H1 (cell line): ENCODE data around the gene BCKDHA.

Source experiments
- CBX5 ChIP-seq: fragments of 300-800, 300-1000 bp; sonication (generic); IDR thresholded peaks from 2 replicates; pipeline ENCODE4 v1.7.1; 2016; ENCODE audit warnings: antibody characterized with exemption, low read length, low read depth
- CREB1 ChIP-seq: IDR thresholded peaks from 2 replicates; pipeline ENCODE4 v1.6.1; 2012; ENCODE audit warnings: inconsistent platforms
- CTCF ChIP-seq, 3 experiments: IDR thresholded peaks; 1 replicate in 2 of 3; 2 replicates in 1 of 3; pipeline versions ENCODE4 v1.5.1 to v1.6.1; 2011; ENCODE audit warnings: low read length in 3 of 3, mild to moderate bottlenecking in 3 of 3, inconsistent platforms in 2 of 3, low read depth in 1 of 3, moderate library complexity in 1 of 3; ENCODE audit not compliant: insufficient read depth in 1 of 3; ENCODE audit errors: control extremely low read depth in 1 of 3
- EP300 ChIP-seq, 2 experiments: IDR thresholded peaks; 1 replicate in 1 of 2; 2 replicates in 1 of 2; pipeline ENCODE4 v1.6.1; 2011 to 2012; ENCODE audit warnings: low read depth in 2 of 2, low read length in 2 of 2, mild to moderate bottlenecking in 2 of 2, borderline replicate concordance in 1 of 2, inconsistent platforms in 1 of 2, moderate library complexity in 1 of 2
- KDM1A ChIP-seq: fragments of 200-600, 300-600 bp; sonication (generic); IDR thresholded peaks from 2 replicates; pipeline ENCODE4 v1.7.1; 2016; ENCODE audit warnings: mild to moderate bottlenecking, low read length, borderline replicate concordance
- MAX ChIP-seq: IDR thresholded peaks from 2 replicates; pipeline ENCODE4 v1.6.1; 2012; ENCODE audit warnings: inconsistent platforms
- POLR2A ChIP-seq, 2 experiments: IDR thresholded peaks; 1 replicate in 1 of 2; 2 replicates in 1 of 2; pipeline ENCODE4 v1.6.1; 2011; ENCODE audit warnings: low read depth in 2 of 2, low read length in 2 of 2, mild to moderate bottlenecking in 2 of 2; ENCODE audit errors: control extremely low read depth in 1 of 2
- POLR2AphosphoS5 ChIP-seq: IDR thresholded peaks from 2 replicates; pipeline ENCODE4 v1.6.1; 2011; ENCODE audit warnings: low read depth, low read length
- RXRA ChIP-seq: IDR thresholded peaks from 2 replicates; pipeline ENCODE4 v1.6.1; 2011; ENCODE audit warnings: low read depth, mild to moderate bottlenecking, low read length, moderate library complexity; ENCODE audit not compliant: insufficient read depth
- USF2 ChIP-seq: IDR thresholded peaks from 2 replicates; pipeline ENCODE4 v1.6.1; 2011; ENCODE audit warnings: low read length, improper control_type of control experiment

GRCh38 chr19:41356984-41357739, 40.5 kb upstream of the BCKDHA start:
- TF ChIP-seq KDM1A (no peak), CTCF (IDR thresholded peaks at IDR 0.05; ENCODE audit: control extremely low read depth in 1 of 3, insufficient read depth in 1 of 3, low read depth in 1 of 3, low read length in 3 of 3) (no peak), RXRA (no peak), CBX5 (no peak), MAX (no peak), CREB1 (no peak), POLR2A (IDR thresholded peaks at IDR 0.05; ENCODE audit: control extremely low read depth in 1 of 2, low read depth in 2 of 2, low read length in 2 of 2) (no peak), POLR2AphosphoS5 (no peak), EP300 (IDR thresholded peaks at IDR 0.05; ENCODE audit: borderline replicate concordance in 1 of 2, low read depth in 2 of 2, low read length in 2 of 2) (no peak), USF2 (no peak)
